Daoy (cell line): ENCODE measurements around the gene CEP70. TPM values are rescaled to one million over a fixed set of nuclear protein-coding genes. Genes with fewer than 3 reads are reported as not detected.
"Not testable (repeated sequence)": the region's sequence is repeated elsewhere in the genome, so short reads cannot be mapped to it uniquely, and the experiment has no call there.

Experiments
- DNase-seq: peaks from one replicate; pipeline ENCODE4 v3.0.0-alpha.2; 2015; ENCODE audit warnings: low read depth
- total RNA-seq: library from RNA; depleted of rRNA; stranded (reverse); fragments of >200 nt; shearing (Covaris generic); gene quantifications from 2 replicates; pipeline ENCODE4 v1.2.3, GENCODE V29; 2014

Gene CEP70
- total RNA-seq, 1 experiment from 2014 or later = 33.4 TPM

DNA sequence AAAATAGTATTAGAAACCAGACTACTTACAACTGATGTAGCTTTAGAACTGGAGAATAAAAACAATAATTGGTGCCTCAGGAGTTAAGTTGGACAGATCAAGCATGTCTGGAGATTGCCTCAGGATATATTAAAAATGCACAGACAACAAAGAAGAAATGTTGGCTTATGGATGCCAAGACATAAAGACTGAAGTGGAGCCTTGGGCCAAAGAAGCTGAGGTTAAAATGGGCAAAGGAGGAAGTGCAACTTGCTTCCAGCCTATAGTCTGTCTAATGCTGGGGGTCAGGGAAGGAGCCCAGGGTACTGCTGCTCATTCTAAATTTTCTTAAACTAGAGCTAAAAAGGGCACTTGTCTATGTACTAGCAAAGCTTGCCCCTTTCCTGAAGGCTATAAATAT, 82.1 kb downstream of the CEP70 start:
- no peak for DNase-seq

DNA sequence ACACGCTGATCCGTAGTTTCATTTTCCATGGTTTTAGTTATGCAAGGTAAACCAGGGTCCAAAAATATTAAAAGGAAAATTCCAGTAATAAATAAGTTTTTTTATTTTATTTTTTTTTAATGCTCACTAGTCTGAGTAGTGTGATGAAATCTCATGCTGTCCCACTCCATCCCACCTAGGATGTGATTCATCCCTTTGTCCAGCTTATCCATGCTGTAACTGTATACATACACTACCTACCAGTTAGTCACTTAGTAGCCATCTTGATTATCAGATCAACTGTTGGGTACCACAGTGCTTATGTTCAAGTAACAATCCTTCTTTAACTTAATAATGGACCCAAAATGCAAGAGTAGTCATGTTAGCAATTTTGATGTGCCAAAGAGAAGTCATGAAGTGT, 84.5 kb downstream of the CEP70 start:
- DNase-seq = no peak

DNA sequence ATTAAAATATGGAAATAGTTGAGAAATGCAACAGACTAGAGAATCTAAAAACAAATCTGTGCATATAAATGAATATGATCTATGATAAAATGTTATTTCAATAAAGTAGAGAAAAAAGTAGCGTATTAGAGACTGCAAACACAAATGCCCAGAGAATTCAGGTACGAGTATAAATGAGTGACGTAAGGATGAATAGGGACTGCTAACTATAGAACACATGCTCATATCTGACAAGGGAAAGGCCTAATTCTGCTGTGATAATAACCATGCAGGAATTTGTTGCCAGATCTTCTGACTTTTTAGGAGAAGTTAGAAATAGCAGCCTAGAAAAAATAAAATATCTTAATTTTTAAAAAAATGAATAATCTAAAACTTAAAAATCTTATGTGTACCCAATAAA, 86.5 kb downstream of the CEP70 start:
- DNase-seq = no peak

DNA sequence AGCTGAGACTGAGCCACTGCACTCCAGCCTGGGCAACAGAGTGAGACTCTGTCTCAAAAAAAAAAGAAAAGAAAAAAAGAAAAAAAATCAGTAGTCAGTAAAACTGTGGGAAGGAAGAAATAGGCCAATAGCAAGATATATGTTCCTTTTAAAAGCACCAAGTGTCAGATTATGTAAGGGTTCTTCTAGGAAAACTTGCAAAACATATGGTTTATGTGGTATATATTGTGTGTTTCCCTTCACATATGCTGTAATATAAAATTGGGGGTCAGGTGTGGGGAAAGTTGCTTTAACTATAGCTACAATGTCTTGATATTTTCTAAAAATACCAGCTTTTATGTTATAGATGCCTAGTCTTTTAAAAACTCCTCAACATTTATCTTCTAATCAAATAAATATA, 95.1 kb downstream of the CEP70 start:
- DNase-seq = no peak

DNA sequence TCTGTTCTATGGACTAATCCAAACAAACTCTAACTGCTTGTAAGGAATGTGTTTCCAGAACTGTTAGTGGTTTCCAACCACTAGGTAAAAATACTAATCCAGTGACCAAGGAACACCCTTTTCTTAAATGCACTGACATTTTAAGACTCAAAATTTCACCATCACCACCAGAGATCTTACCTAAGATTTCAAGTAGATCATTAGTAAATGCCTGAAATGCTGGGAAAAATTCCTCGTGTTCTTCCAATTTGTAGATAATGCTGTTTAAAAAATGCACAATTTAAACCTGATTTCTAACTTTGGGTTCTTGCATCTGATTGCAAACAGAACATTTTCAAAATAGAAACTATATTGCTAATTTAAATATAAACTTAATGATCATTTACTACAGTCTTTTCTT, 96.2 kb downstream of the CEP70 start:
- DNase-seq = no peak

DNA sequence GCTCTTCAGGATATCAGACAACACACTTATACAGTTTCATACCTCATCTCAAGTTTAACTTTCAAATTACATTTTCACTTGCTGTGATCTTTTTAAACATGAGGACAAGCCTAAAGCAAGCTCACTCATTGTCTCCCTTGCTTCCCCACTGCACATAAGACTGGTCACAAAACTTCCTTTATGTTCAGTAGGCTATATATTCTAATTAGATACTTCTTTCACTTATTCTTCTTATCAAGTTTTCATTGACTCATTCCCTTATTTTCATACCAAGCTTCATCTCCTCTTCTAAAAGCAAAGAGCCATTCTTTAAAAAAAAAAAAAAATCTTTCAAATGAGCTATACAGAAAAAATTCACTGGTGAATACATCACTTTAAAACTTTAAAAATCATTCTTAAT, 97.0 kb downstream of the CEP70 start:
- no peak for DNase-seq

DNA sequence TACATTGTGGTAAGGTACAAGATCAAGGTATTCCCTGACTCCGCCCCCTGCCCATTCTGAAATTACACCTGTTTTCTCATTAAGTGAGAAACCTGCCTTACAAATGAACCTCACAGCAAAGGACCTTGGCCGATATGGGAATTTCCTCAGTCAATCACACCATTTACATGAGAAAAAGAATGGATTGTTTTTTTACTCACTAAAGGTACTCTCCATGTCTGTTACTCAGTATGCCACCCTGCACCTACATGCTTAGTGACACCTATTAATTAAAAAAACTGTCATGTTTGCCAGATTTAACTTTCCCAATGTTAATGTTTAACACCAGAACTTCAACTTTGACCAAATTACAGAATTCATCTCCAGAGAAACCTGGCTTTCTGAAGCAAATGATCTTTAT, 97.6 kb downstream of the CEP70 start:
- no peak for DNase-seq

DNA sequence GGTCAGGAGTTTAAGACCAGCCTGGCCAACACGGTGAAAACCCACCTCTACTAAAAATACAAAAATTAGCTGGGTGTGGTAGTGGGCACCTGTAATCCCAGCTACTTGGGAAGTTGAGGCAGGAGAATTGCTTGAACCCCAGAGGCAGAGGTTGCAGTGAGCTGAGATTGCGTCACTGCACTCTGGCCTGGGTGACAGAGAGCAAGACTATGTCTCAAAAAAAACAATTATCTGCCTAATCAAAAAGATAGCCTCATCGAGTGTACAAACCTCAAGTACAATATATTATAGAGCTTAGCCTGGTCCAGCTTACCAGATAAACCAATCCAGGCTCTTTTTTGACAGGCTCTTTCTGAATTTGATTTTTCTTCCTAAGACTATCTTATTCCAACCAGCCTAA, 98.4 kb downstream of the CEP70 start:
- not testable (repeated sequence) for DNase-seq

DNA sequence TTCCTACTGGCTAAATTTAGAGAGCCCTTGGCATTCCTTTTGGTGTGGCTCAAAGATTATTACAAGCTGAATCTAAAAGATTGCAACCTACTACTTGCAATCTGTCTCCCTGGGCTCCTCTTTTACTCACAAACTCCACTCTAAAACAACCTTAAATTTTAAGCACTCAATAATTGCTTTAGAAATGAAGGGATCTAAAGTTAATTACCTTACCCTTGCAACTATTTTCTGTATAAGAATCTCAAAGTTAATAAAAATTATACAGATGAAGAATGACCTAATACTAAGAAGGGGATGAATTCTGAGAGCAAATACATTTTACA, 99.5 kb downstream of the CEP70 start:
- DNase-seq = no peak

DNA sequence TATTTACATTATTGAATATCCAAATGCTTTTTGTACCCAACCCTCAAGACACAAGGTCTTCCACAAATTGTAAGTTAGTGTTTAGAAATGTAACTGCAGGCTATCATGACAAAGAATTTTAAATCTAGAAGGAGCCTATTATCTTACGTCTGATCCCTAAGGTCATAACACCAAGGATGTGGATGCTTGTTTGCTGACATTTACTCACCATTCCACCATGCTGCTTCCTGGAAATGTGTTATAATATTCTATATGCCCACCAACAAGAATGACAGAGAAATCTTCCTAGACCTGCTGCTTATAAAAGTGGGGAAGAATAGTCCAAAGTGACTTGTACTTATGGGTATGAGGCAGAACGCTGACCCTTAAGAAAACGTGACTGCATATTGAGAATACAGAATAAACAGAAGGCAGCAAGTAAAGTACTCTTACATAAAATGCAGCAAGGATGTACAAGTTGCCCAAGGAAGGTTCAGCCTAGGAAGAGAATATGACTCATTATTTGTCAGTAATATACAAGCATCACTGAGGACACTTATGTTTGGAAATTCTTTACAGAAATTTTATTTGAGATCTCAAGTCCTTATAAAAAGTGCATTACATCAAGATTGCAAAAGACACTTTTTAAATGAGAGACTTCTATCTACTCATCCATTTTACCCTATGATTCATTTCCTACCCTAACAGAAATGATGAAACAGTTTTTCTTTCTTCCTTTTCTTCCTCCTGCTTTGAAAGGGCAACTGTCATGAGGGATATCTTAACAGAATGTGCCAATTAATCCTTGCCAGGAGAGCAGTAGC, 100.1 kb downstream of the CEP70 start:
- DNase-seq = no peak

DNA sequence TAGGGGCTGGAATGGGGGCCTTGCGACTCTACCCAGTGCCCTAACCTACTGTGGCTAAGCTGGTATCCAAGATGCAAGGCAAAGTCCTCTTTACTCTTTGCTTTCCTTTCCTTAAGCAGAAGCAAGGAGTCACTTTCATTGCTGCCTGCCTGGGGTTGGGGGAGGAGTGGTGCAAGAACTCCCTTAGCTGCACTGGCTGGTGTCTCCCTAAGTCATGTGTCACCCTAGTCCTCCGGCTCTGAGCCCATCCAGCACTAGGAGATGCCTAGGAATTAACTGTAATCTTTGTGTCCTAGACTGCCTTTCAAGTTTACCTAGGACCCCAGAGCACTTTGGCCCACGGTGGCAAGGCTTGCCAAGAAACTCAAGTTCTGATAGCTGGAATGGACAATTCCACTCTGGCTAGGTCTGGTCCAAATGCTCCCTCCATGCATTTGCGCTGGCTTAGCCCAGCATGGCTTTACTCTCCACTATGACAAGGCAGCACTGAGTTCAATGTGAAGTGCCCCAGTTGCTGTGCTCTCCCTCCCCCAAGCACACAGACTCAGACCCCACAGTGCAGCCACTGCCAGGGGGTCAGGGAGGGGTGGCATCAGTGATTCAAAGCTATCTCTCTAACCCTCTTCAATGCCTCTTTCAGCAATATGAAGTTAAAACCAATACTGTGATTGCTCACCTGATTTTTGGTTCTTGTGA, 100.9 kb downstream of the CEP70 start:
- DNase-seq = no peak

DNA sequence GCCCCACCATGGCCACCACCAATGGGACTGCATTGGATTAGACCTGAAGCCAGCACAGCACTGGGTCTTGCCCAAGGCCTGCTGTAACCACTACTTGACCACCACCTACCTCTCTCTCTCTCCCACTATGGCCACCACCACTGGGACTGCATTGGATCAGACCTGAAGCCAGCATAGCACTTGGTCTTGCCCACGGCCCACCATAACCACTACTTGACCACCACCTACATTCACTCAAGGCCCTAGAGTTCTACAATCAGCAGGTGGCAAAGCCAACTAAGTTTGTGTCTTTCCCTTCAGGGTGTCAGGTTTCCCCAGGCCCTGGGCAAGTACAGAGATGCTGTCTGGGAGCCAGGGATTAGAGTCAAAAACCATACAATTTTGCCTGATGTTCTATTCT, 102.1 kb downstream of the CEP70 start:
- DNase-seq = no peak

DNA sequence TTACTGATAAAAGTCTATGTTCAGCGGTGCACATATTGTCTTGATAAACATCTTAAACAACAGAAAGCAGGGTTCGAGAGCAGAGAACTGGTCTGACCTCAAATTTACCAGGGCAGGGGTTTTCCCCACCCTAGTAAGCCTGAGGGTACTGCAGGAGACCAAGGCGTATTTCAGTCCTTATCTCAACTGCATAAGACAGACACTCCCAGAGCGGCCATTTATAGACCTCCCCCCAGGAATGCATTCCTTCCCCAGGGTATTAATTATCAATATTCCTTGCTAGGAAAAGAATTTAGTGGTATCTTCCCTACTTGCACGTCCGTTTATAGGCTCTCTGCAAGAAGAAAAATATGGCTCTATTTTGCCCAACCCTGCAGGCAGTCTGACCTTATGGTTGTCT, 107.5 kb downstream of the CEP70 start:
- not testable (repeated sequence) for DNase-seq

DNA sequence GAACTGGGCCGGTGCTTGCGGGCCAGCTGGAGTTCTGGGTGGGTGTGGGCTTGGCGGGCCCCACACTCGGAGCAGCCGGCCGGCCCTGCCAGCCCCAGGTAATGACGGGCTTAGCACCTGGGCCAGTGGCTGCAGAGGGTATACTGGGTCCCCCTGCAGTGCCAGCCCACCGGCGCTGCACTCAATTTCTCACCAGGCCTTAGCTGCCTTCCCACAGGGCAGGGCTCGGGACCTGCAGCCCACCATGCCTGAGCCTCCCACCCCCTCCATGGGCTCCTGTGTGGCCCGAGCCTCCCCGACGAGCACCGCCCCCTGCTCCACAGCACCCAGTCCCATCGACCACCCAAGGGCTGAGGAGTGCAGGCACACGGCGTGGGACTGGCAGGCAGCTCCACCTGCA, 109.4 kb downstream of the CEP70 start:
- DNase-seq = not testable (repeated sequence)

DNA sequence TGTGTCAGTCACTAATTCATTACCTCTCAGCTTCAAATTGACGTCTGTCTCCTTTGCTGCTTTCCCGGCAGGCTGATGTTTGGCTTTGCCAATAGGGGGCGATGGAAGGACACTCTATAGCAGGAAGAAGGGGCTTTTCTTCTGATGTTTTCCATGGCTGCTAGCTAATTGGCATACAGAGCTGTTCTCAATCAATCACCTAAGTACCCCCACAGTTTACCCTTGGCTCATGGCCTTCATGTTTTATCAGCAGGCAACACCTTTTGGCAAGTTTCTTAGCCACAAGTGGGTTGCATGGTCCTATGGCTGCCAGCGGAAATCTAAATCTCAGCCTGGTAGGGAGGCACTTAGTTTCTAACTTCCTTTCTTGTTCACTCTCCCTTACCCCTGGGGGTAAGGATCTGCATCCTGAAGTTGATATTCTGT, 114.6 kb downstream of the CEP70 start:
- peak; percentile 57 for DNase-seq

DNA sequence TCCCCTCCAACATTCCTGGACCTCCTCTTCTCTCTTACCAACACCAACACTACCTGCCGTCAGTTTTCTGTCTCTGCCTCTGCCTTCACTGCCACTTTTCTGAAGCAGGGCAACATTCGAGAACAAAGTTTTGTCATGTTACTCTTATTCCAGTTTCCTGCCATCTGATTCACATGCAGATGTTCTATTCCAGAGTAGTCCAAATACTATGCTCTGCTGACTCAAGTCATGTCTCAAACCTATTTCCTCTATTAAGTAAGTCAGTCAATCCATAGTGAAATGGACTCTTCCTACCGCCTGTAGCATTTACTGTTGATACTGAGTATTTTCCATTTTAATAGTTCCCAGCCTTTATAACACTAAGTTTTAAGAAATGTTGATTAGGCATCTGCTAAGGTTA, 116.3 kb downstream of the CEP70 start:
- DNase-seq = no peak

DNA sequence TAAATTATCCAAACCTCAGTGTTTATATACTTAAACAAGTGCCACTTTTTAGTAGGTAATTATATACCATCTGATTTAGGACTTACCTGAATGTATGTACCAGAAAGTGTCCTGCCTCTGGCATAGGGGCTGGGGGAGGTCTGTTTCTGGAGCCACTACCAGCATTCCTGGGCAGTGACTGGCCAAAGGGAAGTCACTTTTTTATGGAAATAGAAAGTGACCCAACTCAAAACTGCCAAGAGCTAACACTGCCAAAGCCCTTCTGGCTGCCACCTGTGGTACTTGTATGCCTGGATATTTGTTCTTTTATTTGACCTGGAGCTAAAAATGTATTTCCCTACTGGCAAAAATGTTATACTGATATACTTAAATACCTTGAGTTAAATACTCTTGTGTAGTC, 116.9 kb downstream of the CEP70 start:
- DNase-seq = no peak

DNA sequence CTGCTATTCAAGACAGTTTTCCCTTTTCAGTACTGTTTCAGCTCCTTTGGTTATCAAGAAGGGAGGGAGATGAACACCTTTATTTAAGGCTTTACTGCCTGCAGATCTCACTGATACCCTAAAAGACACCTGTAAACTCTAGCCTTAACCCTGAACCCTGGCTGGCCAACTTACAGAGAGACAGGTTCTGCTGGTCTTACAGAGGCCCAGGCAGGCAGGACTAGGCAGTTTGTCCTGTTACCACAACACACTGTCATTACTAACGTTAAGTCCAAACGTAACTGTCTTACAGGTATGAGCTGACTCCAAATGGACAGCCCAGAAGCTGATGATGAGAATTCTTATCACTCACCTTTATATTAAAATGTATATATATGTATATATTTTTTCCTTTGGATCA, 117.5 kb downstream of the CEP70 start:
- DNase-seq = no peak

DNA sequence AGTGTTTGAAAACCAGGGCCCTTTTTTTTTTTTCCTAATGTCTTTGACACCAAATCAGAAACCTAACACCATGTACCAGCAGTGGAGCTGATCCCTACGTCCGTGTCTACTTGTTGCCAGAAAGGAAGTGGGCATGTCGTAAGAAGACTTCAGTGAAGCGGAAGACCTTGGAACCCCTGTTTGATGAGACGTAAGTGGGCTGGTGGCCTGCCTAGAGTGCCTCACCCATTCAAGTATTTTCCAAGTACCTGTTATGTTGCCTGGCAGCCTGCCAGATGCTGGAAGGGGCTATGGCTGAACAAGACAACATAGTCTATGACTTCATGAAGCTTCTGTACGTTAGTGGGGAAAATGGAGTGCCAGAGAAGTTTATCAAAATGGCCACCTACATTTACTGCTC, 119.9 kb downstream of the CEP70 start:
- DNase-seq = no peak

DNA sequence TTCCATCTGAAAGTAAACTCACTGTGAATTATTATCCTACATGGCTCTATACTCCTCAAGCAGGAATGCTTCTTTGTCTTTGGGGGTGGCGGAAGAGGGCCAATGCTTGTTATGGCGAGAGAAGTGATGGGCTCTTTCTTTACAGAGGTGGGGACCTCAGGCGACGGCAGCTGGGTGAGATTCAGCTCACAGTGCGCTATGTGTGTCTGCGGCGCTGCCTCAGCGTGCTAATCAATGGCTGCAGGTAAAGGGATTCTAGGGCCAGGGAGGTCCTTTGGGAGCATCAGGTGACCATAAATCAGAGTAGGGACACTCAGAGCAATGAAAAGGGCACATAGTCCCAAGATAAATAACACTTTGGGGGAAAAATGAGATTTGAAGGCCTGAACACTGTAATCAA, 120.7 kb downstream of the CEP70 start:
- no peak for DNase-seq

DNA sequence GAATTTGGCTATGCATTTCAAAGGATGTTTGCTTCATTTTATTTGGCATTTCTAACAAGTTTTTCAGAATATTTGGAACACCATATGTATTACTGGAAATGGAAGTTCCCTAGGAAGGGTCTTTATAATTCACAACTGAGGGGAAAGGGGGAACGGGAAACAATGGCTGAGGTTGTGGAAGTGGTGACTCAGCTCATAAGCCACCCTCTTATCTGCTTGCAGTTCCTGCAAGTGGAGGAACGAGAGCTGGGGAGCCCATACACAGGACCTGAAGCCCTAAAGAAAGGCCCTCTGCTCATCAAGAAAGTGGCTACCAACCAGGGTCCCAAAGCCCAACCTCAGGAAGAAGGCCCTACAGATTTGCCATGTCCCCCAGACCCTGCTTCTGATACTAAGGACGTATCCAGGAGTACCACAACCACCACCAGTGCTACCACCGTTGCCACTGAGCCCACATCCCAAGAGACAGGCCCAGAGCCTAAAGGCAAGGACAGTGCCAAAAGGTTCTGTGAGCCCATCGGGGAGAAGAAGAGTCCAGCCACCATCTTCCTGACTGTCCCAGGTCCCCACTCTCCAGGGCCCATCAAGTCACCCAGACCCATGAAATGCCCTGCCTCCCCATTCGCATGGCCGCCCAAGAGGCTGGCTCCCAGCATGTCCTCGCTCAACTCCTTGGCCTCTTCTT, 121.8 kb downstream of the CEP70 start:
- DNase-seq = no peak

DNA sequence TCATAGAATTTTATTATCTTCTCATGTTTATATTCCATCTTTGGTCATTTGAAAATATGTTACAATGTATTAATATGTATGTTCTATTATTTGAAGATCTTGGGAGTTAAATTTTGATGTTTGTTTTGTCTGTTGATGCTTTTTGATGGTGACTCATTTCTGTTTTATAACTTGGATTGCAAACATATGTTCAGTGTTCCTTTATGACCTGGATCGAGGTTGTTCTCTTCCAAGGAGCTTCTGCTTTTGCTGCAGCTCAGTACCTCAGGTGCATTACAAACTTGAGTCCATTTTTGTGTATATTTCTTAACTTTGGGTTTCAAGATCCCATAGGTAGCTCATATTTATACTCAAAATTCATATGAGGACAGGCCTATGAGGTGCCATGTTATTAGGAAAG, 122.6 kb downstream of the CEP70 start:
- DNase-seq = no peak

DNA sequence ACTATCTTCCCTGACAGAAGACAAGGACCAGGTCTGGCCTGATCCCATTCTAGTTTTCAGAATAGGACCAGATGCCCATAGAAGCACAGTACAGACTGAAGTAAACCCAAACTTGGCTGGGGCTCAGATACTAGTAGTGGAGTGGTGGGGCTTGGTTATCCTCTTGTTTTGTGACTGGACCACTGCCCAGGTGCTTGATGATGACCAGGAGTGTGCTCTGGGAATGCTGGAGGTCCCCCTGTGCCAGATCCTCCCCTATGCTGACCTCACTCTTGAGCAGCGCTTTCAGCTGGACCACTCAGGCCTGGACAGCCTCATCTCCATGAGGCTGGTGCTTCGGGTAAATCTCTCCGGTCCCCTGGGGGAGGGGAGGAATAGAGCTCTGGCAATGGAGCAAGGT, 123.4 kb downstream of the CEP70 start:
- DNase-seq = no peak
